ENCODE results near the gene CREB3. TPM values are rescaled to one million over a fixed set of nuclear protein-coding genes. Genes with fewer than 3 reads are reported as not detected.

The CREB3 gene
- total and polyA plus RNA-seq, 2 of the 4 experiments (the other 2 are of a cell fraction): 60.7 to 106 TPM

- no peak for TF ChIP-seq ELK1 (IDR thresholded peaks at IDR 0.05; ENCODE audit: borderline replicate concordance, low read depth, low read length)
These were observed 35.0 kb upstream of the CREB3 start (continued) for GRCh38 chr9:35697486-35697885.

GRCh38 chr9:35698231-35698630 is 34.2 kb upstream of the CREB3 start:
- dilution Hi-C loops (cut with HindIII; ENCODE audit: low sequenced_read_pairs, unreplicated experiment): no loop called here
- TF ChIP-seq MXI1 (IDR thresholded peaks at IDR 0.05; ENCODE audit: borderline replicate concordance, low read depth, low read length) (no peak), CEBPB (IDR thresholded peaks at IDR 0.05; ENCODE audit: low read depth, low read length) (no peak), USF2 (IDR thresholded peaks at IDR 0.05; ENCODE audit: low read depth, low read length) (no peak), POLR2A (IDR thresholded peaks at IDR 0.05; ENCODE audit: low read depth, low read length) (no peak), MAFK (IDR thresholded peaks at IDR 0.05; ENCODE audit: low read depth, low read length) (no peak), CTCF (conservative IDR thresholded peaks at IDR 0.05; ENCODE audit: low read depth, low read length) (no peak), ELK1 (IDR thresholded peaks at IDR 0.05; ENCODE audit: borderline replicate concordance, low read depth, low read length) (no peak), RFX5 (IDR thresholded peaks at IDR 0.05; ENCODE audit: low read depth, low read length) (no peak), NFE2L2 (IDR thresholded peaks at IDR 0.05; ENCODE audit: low read depth, low read length) (no peak), RAD21 (IDR thresholded peaks at IDR 0.05; ENCODE audit: low read length) (no peak), BHLHE40 (IDR thresholded peaks at IDR 0.05; ENCODE audit: low read depth, low read length) (no peak), RCOR1 (IDR thresholded peaks at IDR 0.05; ENCODE audit: insufficient replicate concordance, low read length) (no peak), SMC3 (IDR thresholded peaks at IDR 0.05; ENCODE audit: low read depth, low read length) (no peak)

More at GRCh38 chr9:35698231-35698630, 34.2 kb upstream of the CREB3 start:
- Histone ChIP-seq H4K8ac (ENCODE audit: low read depth in 2 of 2, low read length in 2 of 2) (no peak overlapping the region), H2AK5ac (ENCODE audit: low read depth, low read length) (no peak overlapping the region), H2BK20ac (ENCODE audit: low read depth, low read length) (no peak overlapping the region), H3K27ac (ENCODE audit: insufficient read depth, low read length) (no peak overlapping the region), H2AK9ac (replicated peaks; ENCODE audit: low read depth, low read length, poor library complexity) (no peak overlapping the region), H2BK120ac (ENCODE audit: low read depth, low read length) (no peak overlapping the region), H3K18ac (ENCODE audit: low read depth, low read length) (no peak overlapping the region), H3K14ac (replicated peaks; ENCODE audit: low read depth, low read length) (no peak overlapping the region), H3K56ac (ENCODE audit: extremely low read depth, insufficient read depth, low read length) (no peak overlapping the region), H4K5ac (ENCODE audit: low read depth, low read length) (no peak overlapping the region), H4K20me1 (ENCODE audit: insufficient read depth, low read length) (peaks cover 22% of the 10 kb centered on the region), H3K9ac (ENCODE audit: low read depth, low read length) (no peak overlapping the region), H3K27me3 (ENCODE audit: control insufficient read depth, insufficient read depth, low read length) (no peaks in the 10 kb centered on the region), H3K9me3 (ENCODE audit: control insufficient read depth, insufficient read depth, low read length) (no peaks in the 10 kb centered on the region), H3K4me3 (ENCODE audit: insufficient read depth, low read depth, low read length) (no peak overlapping the region), H4K91ac (ENCODE audit: insufficient read depth, low read depth, low read length) (no peak overlapping the region), H2BK15ac (ENCODE audit: low read depth, low read length) (no peak overlapping the region), H3K36me3 (ENCODE audit: control insufficient read depth, insufficient read depth, low read length) (peaks cover 69% of the 10 kb centered on the region), H3K4ac (ENCODE audit: low read depth, low read length) (no peak overlapping the region), H3K23ac (ENCODE audit: low read depth, low read length) (no peak overlapping the region), H3K9me1 (ENCODE audit: insufficient read depth, low read length) (peaks cover 10% of the 10 kb centered on the region), H3K4me1 (ENCODE audit: control insufficient read depth, insufficient read depth, low read length) (peaks cover 5% of the 10 kb centered on the region; the same call in 1 of the 2 replicates), H3K79me1 (ENCODE audit: low read depth in 1 of 2, low read length in 2 of 2) (peaks cover 21 to 53% of the 10 kb centered on the region in 2 experiments), H3K4me2 (ENCODE audit: low read depth, low read length) (no peak overlapping the region), H2BK5ac (ENCODE audit: low read depth, low read length, poor library complexity, severe bottlenecking) (no peak overlapping the region), H2AFZ (replicated peaks; ENCODE audit: low read length, poor library complexity) (no peak overlapping the region)
- ATAC-seq (ENCODE audit: low read depth) (no peak), DNase-seq (no peak)
- ChIA-PET CTCF (no interaction called here), POLR2A (ENCODE audit: unreplicated experiment) (no interaction called here)
- in situ Hi-C loops (cut with MboI; ENCODE audit: low sequenced_read_pairs) (no loop called here), intact Hi-C loops (cut with micrococcal nuclease) (no loop called here)
- BruUV-seq (replicated peaks): no TSS peak
- 100% methylated on average over 4 of the region's 5 CpGs; no CpG with 5 or more reads in 1 of the 2 experiments for WGBS, 2 experiments (ENCODE audit: extremely low coverage in 2 of 2, insufficient read length in 1 of 2)

All from IMR-90 (cell line).